Stimulated activated CD4-positive, alpha-beta T cell treated with anti-CD3 and anti-CD28 coated beads, Interleukin-2, amount 100 ng/mL, for 4 hours (primary cell): ENCODE measurements around the gene SPINK4.
A peak's percentile ranks its signal among the peaks of the same experiment; 100 is the strongest.

ENCODE experiments used
- DNase-seq: peaks from one replicate; pipeline ENCODE4 v3.0.0-alpha.2; 2020; ENCODE audit warnings: low read depth

SPINK4 gene

GRCh38 chr9:33239921-33240320 lies at the start of gene SPINK4:
SPINK4 (plus strand) TSS chr9:33240167; CDS start chr9:33240209, 42 bp downstream.
- no peak for DNase-seq

- DNase-seq = no peak
Observed at GRCh38 chr9:33192493-33193255, 47.3 kb upstream of the SPINK4 start.

GRCh38 chr9:33193818-33194217 lies 46.1 kb upstream of the SPINK4 start:
- DNase-seq = no peak

- no peak for DNase-seq
Observed at GRCh38 chr9:33196736-33197135, 43.2 kb upstream of the SPINK4 start.

- no peak for DNase-seq
Observed at GRCh38 chr9:33197279-33198152, 42.5 kb upstream of the SPINK4 start.

- no peak for DNase-seq
Observed at GRCh38 chr9:33198165-33198564, 41.8 kb upstream of the SPINK4 start.

- no peak for DNase-seq
Observed at GRCh38 chr9:33202018-33202417, 37.9 kb upstream of the SPINK4 start.

- peak; percentile 2 for DNase-seq
Observed at GRCh38 chr9:33202552-33203201, 37.3 kb upstream of the SPINK4 start.

GRCh38 chr9:33209394-33209793 lies 30.6 kb upstream of the SPINK4 start:
- DNase-seq = no peak

GRCh38 chr9:33210006-33210715 lies 29.8 kb upstream of the SPINK4 start:
- DNase-seq = no peak

GRCh38 chr9:33211695-33212393 lies 28.1 kb upstream of the SPINK4 start:
- DNase-seq = no peak

- DNase-seq = no peak
Observed at GRCh38 chr9:33220681-33221567, 19.0 kb upstream of the SPINK4 start.

GRCh38 chr9:33221568-33221884 lies 18.4 kb upstream of the SPINK4 start:
- no peak for DNase-seq

GRCh38 chr9:33222031-33222430 lies 17.9 kb upstream of the SPINK4 start:
- no peak for DNase-seq

GRCh38 chr9:33223696-33224095 lies 16.3 kb upstream of the SPINK4 start:
- DNase-seq = no peak

- DNase-seq = peak; percentile 62
Observed at GRCh38 chr9:33225319-33226147, 14.4 kb upstream of the SPINK4 start.

- no peak for DNase-seq
Observed at GRCh38 chr9:33227008-33227398, 13.0 kb upstream of the SPINK4 start.

- no peak for DNase-seq
Observed at GRCh38 chr9:33227741-33228140, 12.2 kb upstream of the SPINK4 start.

- DNase-seq = no peak
Observed at GRCh38 chr9:33228606-33229005, 11.4 kb upstream of the SPINK4 start.
